Esophagus muscularis mucosa (tissue), 4 donors: Measurements from ENCODE around the gene ACSS1. TPM values are rescaled to one million over a fixed set of nuclear protein-coding genes. Genes with fewer than 3 reads are reported as not detected.

ENCODE experiments used
- DNase-seq: peaks from one replicate; pipeline ENCODE4 v3.0.0-alpha.2; 2017; ENCODE audit errors: extremely low spot score
- H3K27ac ChIP-seq, 4 donors: fragments of 200-600 bp; sonication (generic); replicated peaks in 1 of 4; 1 replicate in 3 of 4; 2 replicates in 1 of 4; pipeline ENCODE4 v1.5.1; 2016 to 2019; ENCODE audit warnings: mild to moderate bottlenecking in 1 of 4
- H3K27me3 ChIP-seq, 4 donors: fragments of 200-600 bp; sonication (generic); one replicate each; pipeline versions ENCODE4 v1.5.1 to v1.6.0; 2016 to 2019
- H3K36me3 ChIP-seq, 4 donors: fragments of 200-600 bp; sonication (generic); one replicate each; pipeline ENCODE4 v1.5.1; 2016 to 2019
- H3K4me1 ChIP-seq, 4 donors: fragments of 200-600 bp; sonication (generic); one replicate each; pipeline ENCODE4 v1.5.1; 2016 to 2019
- H3K4me3 ChIP-seq, 4 donors: fragments of 200-600 bp; sonication (generic); 1 replicate in 2 of 4; 2 replicates in 2 of 4; pipeline ENCODE4 v1.5.1; 2016 to 2019; ENCODE audit warnings: mild to moderate bottlenecking in 4 of 4, moderate library complexity in 1 of 4
- H3K9me3 ChIP-seq, 4 donors: fragments of 200-600 bp; sonication (generic); 1 replicate in 3 of 4; 2 replicates in 1 of 4; pipeline ENCODE4 v1.5.1; 2016 to 2019
- EP300 ChIP-seq: sonication (generic); formaldehyde crosslinking; IDR thresholded peaks from one replicate; pipeline ENCODE4 v1.6.1; 2017; ENCODE audit warnings: antibody characterized with exemption
- POLR2A ChIP-seq: fragments of 450-650 bp; IDR thresholded peaks from one replicate; pipeline ENCODE4 v1.6.1; 2017; ENCODE audit warnings: antibody characterized with exemption, moderate library complexity, mild to moderate bottlenecking, low read depth
- POLR2AphosphoS5 ChIP-seq, 2 donors: sonication (generic); formaldehyde crosslinking; IDR thresholded peaks; one replicate each; pipeline ENCODE4 v1.6.1; 2017; ENCODE audit warnings: antibody characterized with exemption in 2 of 2
- WGBS: methylation state at CpG from one replicate; pipeline ENCODE4 v1.1.5; 2018; 5-methylcytosine and 5-hydroxymethylcytosine counted together
- intact Hi-C: fragments of 100-400 bp; cut with DNase I; formaldehyde crosslinking; loops from one replicate; pipeline ENCODE4 v1.15.1; 2023
- total RNA-seq, 4 donors: library from RNA; depleted of rRNA; stranded (reverse); fragments of >200 nt; gene quantifications; one replicate each; pipeline versions ENCODE4 v1.1.0 to v1.2.1, GENCODE V29; 2016
- TF ChIP-seq, protein P1 (sequence below), 3 experiments: fragments of 200-600 bp in 2 of 3; fragments of 450-650 bp in 1 of 3; sonication (generic) in 2 of 3; IDR thresholded peaks; one replicate each; pipeline ENCODE4 v1.5.1; 2017 to 2019; ENCODE audit warnings: antibody characterized with exemption in 3 of 3, mild to moderate bottlenecking in 2 of 3, moderate library complexity in 1 of 3

ACSS1 gene
- total RNA-seq, 4 donors from 2014 or later: 36.6 to 154 (median 65.3) TPM

GRCh38 chr20:25053255-25054031 is 4.5 kb downstream of the ACSS1 start:
- H3K9me3 ChIP-seq: peaks cover 0 to 3% (median 0%) of the 10 kb centered on the region in 4 donors
- H3K4me3 ChIP-seq: peak overlapping the region; percentile 1 to 36 (median 14)
- intact Hi-C loops: loop anchor here (10.0 kb wide), 1 partner anchor 1429 kb away; no protein-coding TSS in a partner anchor
- WGBS: 4% methylated on average over 11 of the region's 11 CpGs
- H3K27ac ChIP-seq: peak overlapping the region; percentile 96 to 98 (median 97)
- DNase-seq: no peak
- no peak for TF ChIP-seq POLR2A
- peak; percentile 66 to 67 for TF ChIP-seq POLR2AphosphoS5 (IDR thresholded peaks at IDR 0.05)
- TF ChIP-seq, protein P1, sequence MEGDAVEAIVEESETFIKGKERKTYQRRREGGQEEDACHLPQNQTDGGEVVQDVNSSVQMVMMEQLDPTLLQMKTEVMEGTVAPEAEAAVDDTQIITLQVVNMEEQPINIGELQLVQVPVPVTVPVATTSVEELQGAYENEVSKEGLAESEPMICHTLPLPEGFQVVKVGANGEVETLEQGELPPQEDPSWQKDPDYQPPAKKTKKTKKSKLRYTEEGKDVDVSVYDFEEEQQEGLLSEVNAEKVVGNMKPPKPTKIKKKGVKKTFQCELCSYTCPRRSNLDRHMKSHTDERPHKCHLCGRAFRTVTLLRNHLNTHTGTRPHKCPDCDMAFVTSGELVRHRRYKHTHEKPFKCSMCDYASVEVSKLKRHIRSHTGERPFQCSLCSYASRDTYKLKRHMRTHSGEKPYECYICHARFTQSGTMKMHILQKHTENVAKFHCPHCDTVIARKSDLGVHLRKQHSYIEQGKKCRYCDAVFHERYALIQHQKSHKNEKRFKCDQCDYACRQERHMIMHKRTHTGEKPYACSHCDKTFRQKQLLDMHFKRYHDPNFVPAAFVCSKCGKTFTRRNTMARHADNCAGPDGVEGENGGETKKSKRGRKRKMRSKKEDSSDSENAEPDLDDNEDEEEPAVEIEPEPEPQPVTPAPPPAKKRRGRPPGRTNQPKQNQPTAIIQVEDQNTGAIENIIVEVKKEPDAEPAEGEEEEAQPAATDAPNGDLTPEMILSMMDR (IDR thresholded peaks at IDR 0.05): no peak
- no peak for TF ChIP-seq EP300
- H3K4me1 ChIP-seq: peaks cover 85 to 93% (median 88%) of the 10 kb centered on the region in 4 donors
- no peaks in the 10 kb centered on the region for H3K27me3 ChIP-seq
- no peaks in the 10 kb centered on the region for H3K36me3 ChIP-seq

- H3K27ac ChIP-seq: peak overlapping the region; percentile 96 to 98 (median 97)
- 62% methylated on average over 16 of the region's 16 CpGs for WGBS
- H3K27me3 ChIP-seq: no peaks in the 10 kb centered on the region
- peaks cover 93 to 98% (median 95%) of the 10 kb centered on the region in 4 donors for H3K4me1 ChIP-seq
- peak overlapping the region; percentile 1 to 36 (median 14) for H3K4me3 ChIP-seq
- H3K9me3 ChIP-seq: peaks cover 0 to under 1% (median 0%) of the 10 kb centered on the region in 4 donors
- intact Hi-C loops: loop anchor here (10.0 kb wide), 1 partner anchor 1428 kb away; no protein-coding TSS in a partner anchor
- TF ChIP-seq POLR2AphosphoS5 (IDR thresholded peaks at IDR 0.05) (peak; percentile 37 to 68), POLR2A (no peak), EP300 (peak; percentile 43)
- TF ChIP-seq, protein P1 (IDR thresholded peaks at IDR 0.05): no peak
- DNase-seq: no peak
- H3K36me3 ChIP-seq: peaks cover 3 to 7% (median 5%) of the 10 kb centered on the region in 4 donors
Measured at GRCh38 chr20:25052255-25053194, 5.4 kb downstream of the ACSS1 start.

- H3K27me3 ChIP-seq: no peaks in the 10 kb centered on the region
- WGBS: 95% methylated on average over 7 of the region's 7 CpGs
- intact Hi-C loops: loop anchor here (10.0 kb wide), 1 partner anchor 1427 kb away; no protein-coding TSS in a partner anchor
- peaks cover 92 to 100% (median 99%) of the 10 kb centered on the region in 4 donors for H3K4me1 ChIP-seq
- H3K36me3 ChIP-seq: peaks cover 11 to 17% (median 14%) of the 10 kb centered on the region in 4 donors
- no peak for DNase-seq
- peak overlapping the region; percentile 96 to 98 (median 97) for H3K27ac ChIP-seq
- no peak overlapping the region for H3K4me3 ChIP-seq
- H3K9me3 ChIP-seq: no peaks in the 10 kb centered on the region
- TF ChIP-seq POLR2A (no peak), POLR2AphosphoS5 (IDR thresholded peaks at IDR 0.05) (no peak), EP300 (no peak)
- TF ChIP-seq, protein P1 (IDR thresholded peaks at IDR 0.05): no peak
Measured at GRCh38 chr20:25051386-25052155, 6.4 kb downstream of the ACSS1 start.
